ENCODE data around the gene WDR31. TPM values are rescaled to one million over a fixed set of nuclear protein-coding genes. Genes with fewer than 3 reads are reported as not detected.
"Not testable (repeated sequence)": the region's sequence is repeated elsewhere in the genome, so short reads cannot be mapped to it uniquely, and the experiment has no call there.

WDR31 gene
- total RNA-seq, 4 donors from 2014 or later, result 0.29 to 3.6 (median 2.8) TPM

DNA sequence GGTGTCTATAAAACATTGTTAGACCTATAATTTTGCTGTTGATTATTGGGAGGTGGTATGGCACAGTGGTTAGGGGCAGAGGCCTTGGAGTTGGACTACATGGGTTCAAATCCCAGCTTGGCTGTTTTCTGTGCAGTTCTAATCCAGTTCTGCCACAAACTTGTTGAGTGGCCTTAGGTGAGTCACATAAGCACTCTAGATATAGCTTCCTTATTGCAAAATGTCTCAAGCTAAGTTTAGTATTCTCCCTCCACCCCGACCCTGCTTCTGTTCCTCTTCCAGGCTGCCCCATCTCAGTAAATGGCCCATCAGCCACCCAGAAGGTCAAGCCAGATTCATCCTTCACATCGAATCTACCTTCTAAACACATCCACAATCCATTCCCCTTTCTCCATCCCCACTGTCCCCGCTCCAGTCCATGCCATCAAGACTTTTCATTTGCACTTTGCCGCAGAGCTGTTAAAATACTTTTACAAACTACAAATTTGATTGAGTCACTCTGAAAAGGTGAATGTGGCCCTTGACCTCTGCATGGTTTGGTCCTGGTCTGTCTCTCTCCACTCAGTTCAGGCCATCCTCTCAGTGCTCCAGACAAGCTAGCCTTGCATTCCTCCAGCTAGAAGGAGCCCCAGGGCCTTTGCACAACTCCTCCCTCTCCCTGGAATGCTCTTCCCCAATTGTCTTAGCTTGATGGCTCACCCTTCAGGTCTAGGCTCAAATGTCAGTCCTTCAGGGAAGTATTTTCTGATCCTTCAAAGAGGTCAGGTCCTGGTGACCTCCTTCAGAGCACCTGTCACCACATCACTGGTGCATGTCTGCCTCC is 46.7 kb upstream of the WDR31 start:
- no peak for DNase-seq
- TF ChIP-seq, protein P1, sequence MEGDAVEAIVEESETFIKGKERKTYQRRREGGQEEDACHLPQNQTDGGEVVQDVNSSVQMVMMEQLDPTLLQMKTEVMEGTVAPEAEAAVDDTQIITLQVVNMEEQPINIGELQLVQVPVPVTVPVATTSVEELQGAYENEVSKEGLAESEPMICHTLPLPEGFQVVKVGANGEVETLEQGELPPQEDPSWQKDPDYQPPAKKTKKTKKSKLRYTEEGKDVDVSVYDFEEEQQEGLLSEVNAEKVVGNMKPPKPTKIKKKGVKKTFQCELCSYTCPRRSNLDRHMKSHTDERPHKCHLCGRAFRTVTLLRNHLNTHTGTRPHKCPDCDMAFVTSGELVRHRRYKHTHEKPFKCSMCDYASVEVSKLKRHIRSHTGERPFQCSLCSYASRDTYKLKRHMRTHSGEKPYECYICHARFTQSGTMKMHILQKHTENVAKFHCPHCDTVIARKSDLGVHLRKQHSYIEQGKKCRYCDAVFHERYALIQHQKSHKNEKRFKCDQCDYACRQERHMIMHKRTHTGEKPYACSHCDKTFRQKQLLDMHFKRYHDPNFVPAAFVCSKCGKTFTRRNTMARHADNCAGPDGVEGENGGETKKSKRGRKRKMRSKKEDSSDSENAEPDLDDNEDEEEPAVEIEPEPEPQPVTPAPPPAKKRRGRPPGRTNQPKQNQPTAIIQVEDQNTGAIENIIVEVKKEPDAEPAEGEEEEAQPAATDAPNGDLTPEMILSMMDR (IDR thresholded peaks at IDR 0.05), result no peak
- no peak for TF ChIP-seq POLR2A (IDR thresholded peaks at IDR 0.05)
- H3K4me1 ChIP-seq, result no peaks in the 10 kb centered on the region
- H3K4me3 ChIP-seq, result no peak overlapping the region
- H3K27ac ChIP-seq, result no peak overlapping the region
- H3K27me3 ChIP-seq, result no peaks in the 10 kb centered on the region
- H3K9me3 ChIP-seq, result no peaks in the 10 kb centered on the region
- intact Hi-C loops (cut with DNase I; ENCODE audit: low total_unique reads), result no loop called here
- no peaks in the 10 kb centered on the region for H3K36me3 ChIP-seq

DNA sequence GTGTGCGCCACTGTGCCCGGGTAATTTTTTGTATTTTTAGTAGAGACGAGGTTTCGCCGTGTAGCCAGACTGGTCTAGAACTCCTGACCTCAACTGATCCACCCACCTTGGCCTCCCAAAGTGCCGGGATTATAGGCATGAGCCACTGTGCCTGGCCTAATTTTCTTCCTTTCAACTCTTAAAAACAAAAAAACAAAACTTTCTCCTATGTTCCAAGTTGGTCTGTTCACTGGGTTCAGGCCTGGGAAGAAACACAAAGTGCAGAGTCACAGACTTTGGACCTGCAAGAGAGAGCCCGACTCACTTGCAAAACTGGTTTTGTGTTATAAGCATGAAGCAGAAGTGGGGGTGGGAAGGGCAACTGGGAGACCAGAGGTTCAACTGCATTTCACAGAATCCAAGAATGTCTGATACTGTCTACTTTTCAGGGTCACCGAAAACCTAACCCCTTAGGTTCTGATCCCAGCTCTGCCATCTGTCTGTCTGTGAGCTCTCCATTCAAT is 41.9 kb upstream of the WDR31 start:
- Histone ChIP-seq H3K4me3 (no peak overlapping the region), H3K9me3 (no peaks in the 10 kb centered on the region), H3K36me3 (no peaks in the 10 kb centered on the region), H3K27ac (no peak overlapping the region), H3K4me1 (no peaks in the 10 kb centered on the region), H3K27me3 (no peaks in the 10 kb centered on the region)
- no peak for TF ChIP-seq POLR2A (IDR thresholded peaks at IDR 0.05)
- intact Hi-C loops (cut with DNase I; ENCODE audit: low total_unique reads), result no loop called here
- DNase-seq, result no peak

DNA sequence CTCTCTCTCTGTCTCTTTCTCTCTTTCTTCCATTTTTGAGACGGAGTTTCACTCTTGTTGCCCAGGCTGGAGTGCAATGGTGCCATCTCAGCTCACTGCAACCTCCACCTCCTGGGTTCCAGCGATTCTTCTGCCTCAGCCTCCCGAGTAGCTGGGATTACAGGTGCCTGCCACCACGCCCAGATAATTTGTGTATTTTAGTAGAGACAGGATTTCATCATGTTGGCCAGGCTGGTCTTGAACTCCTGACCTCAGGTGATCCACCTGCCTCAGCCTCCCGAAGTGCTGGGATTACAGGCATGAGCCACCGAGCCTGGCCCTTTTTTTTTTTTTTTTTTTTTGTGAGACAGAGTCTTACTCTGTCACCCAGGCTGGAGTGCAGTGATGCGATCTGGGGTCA is 41.4 kb upstream of the WDR31 start:
- H3K4me1 ChIP-seq; H3K36me3 ChIP-seq; H3K9me3 ChIP-seq; DNase-seq; H3K27ac ChIP-seq; intact Hi-C loops (cut with DNase I; ENCODE audit: low total_unique reads); H3K4me3 ChIP-seq; H3K27me3 ChIP-seq: not testable (repeated sequence)

DNA sequence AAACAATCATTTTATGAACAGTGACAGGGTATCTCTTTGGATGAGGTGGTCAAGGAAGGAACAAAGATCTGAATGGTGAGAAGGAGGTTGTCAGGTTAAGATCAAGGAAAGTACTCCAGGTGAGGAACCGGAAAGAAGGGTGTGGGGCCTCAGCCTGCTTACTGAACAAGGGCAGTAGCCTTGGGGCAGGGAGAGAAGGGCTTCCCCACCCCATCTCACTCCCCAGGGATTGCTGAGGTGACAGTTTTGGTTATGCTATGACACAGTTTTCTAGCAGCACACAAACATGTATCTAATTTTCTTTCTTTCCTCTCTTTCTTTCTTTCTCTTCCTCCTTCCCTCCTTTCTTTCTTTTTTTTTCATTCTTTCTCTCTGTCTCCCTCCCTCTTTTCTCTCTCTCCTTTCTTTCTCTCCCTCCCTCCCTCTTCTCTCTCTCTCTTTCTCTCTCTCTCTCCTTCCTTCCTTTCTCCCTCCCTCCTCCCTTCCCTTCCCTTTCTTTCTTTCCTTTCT is 40.8 kb upstream of the WDR31 start:
- Histone ChIP-seq H3K4me1 (no peaks in the 10 kb centered on the region), H3K4me3 (no peak overlapping the region), H3K36me3 (no peaks in the 10 kb centered on the region), H3K9me3 (no peaks in the 10 kb centered on the region), H3K27ac (no peak overlapping the region), H3K27me3 (no peaks in the 10 kb centered on the region)
- DNase-seq, result no peak
- no peak for TF ChIP-seq POLR2A (IDR thresholded peaks at IDR 0.05)
- TF ChIP-seq, protein P1 (IDR thresholded peaks at IDR 0.05), result no peak
- intact Hi-C loops (cut with DNase I; ENCODE audit: low total_unique reads), result no loop called here

DNA sequence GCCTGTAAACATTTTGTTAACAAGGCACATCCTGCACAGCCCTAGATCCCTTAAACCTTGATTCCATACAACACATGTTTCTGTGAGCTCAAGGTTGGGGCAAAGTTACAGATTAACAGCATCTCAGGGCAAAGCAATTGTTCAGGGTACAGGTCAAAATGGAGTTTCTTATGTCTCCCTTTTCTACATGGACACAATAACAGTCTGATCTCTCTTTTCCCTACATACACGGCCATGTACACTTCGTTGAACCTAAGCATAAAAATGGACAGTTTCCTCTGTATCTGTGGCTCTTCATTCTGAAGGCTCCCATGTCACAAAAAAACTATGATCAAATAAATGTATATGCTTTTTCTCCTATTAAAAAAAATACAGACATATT is 39.7 kb upstream of the WDR31 start:
- H3K27me3 ChIP-seq; intact Hi-C loops (cut with DNase I; ENCODE audit: low total_unique reads); DNase-seq; H3K4me1 ChIP-seq; H3K36me3 ChIP-seq; H3K27ac ChIP-seq; H3K9me3 ChIP-seq; H3K4me3 ChIP-seq: not testable (repeated sequence)

DNA sequence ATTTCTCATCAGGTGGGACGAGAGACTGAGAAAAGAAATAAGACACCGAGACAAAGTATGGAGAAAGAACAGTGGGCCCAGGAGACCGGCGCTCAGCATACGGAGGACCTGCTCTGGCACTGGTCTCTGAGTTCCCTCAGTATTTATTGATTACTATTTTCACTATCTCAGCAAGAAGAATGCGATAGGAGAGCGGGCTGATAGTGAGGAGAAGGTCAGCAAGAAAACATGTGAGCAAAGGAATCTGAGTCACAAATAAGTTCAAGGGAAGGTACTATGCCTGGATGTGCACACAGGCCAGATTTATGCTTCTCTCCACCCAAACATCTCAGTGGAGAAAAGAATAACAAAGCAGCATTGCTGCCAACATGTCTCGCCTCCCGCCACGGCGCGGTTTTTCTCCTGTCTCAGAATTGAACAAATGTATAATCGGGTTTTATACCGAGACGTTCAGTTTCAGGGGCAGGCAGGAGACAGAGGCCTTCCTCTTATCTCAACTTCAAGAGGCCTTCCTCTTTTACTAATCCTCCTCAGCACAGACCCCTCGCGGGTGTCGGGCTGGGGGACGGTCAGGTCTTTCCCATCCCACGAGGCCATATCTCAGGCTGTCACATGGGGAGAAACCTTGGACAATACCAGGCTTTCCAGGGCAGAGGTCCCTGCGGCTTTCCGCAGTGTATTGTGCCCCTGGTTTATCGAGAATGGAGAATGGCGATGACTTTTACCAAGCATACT is 39.2 kb upstream of the WDR31 start:
- H3K9me3 ChIP-seq; H3K27ac ChIP-seq; H3K27me3 ChIP-seq; DNase-seq; H3K36me3 ChIP-seq; H3K4me1 ChIP-seq; intact Hi-C loops (cut with DNase I; ENCODE audit: low total_unique reads); H3K4me3 ChIP-seq: not testable (repeated sequence)
